Activated gamma-delta T cell (primary cell): ENCODE results near the gene TEX13D.
A peak's percentile ranks its signal among the peaks of the same experiment; 100 is the strongest.
"Not testable (repeated sequence)": the region's sequence is repeated elsewhere in the genome, so short reads cannot be mapped to it uniquely, and the experiment has no call there.

ENCODE experiments used
- DNase-seq: peaks from one replicate; lab custom pipeline; 2025; lab: John Stamatoyannopoulos, UW
- total RNA-seq, 2 donors: gene quantifications; one replicate each; lab custom pipeline; 2026; lab: John Stamatoyannopoulos, UW

TEX13D gene
- total RNA-seq: 0 to 0.17 reads per million in 2 donors

- DNase-seq: peak; percentile 13
These were observed at the start of gene TEX13D for GRCh38 chrX:124332481-124333424. Gene TEX13D (plus strand): TSS chrX:124332660. CDS start chrX:124332918, 258 bp downstream.

- DNase-seq: no peak
These were observed 43.0 kb upstream of the TEX13D start for GRCh38 chrX:124289443-124289842.

- no peak for DNase-seq
These were observed 38.6 kb upstream of the TEX13D start for GRCh38 chrX:124293810-124294209.

GRCh38 chrX:124299323-124299722 is 33.1 kb upstream of the TEX13D start:
- DNase-seq: not testable (repeated sequence)

GRCh38 chrX:124300405-124300804 is 32.1 kb upstream of the TEX13D start:
- no peak for DNase-seq

GRCh38 chrX:124307253-124307907 is 25.1 kb upstream of the TEX13D start:
- DNase-seq: no peak

- DNase-seq: no peak
These were observed 6.7 kb upstream of the TEX13D start for GRCh38 chrX:124325732-124326131.

GRCh38 chrX:124328765-124329164 is 3.7 kb upstream of the TEX13D start:
- DNase-seq: no peak

- no peak for DNase-seq
These were observed 1.4 kb downstream of the TEX13D start for GRCh38 chrX:124333862-124334261.

GRCh38 chrX:124334555-124334954 is 2.1 kb downstream of the TEX13D start:
- DNase-seq: not testable (repeated sequence)

GRCh38 chrX:124335598-124335997 is 3.1 kb downstream of the TEX13D start:
- DNase-seq: no peak

GRCh38 chrX:124337916-124338315 is 5.5 kb downstream of the TEX13D start:
- DNase-seq: no peak

- DNase-seq: no peak
These were observed 6.5 kb downstream of the TEX13D start for GRCh38 chrX:124338733-124339514.

- DNase-seq: no peak
These were observed 9.1 kb downstream of the TEX13D start for GRCh38 chrX:124341396-124342132.

- no peak for DNase-seq
These were observed 9.9 kb downstream of the TEX13D start for GRCh38 chrX:124342174-124342867.

- DNase-seq: no peak
These were observed 10.6 kb downstream of the TEX13D start for GRCh38 chrX:124343016-124343415.

- no peak for DNase-seq
These were observed 11.8 kb downstream of the TEX13D start for GRCh38 chrX:124344246-124344645.

GRCh38 chrX:124346117-124346876 is 13.8 kb downstream of the TEX13D start, which contains the start of gene SH2D1A:
Gene SH2D1A (plus strand): TSS chrX:124346563. CDS start chrX:124346643, 80 bp downstream.
- DNase-seq: peak; percentile 3

- DNase-seq: no peak
These were observed 14.4 kb downstream of the TEX13D start for GRCh38 chrX:124346877-124347241.

GRCh38 chrX:124347242-124347641 is 14.8 kb downstream of the TEX13D start:
- no peak for DNase-seq
